Common myeloid progenitor, CD34-positive (primary cell): ENCODE data around the gene FBXW5.

Experiments used
- CTCF ChIA-PET: fragments of 350-600 bp; sonication (Branson Sonifier 250); formaldehyde crosslinking; loops from one replicate; lab custom pipeline; 2021; ENCODE audit warnings: antibody characterized with exemption; lab: Charles Lee
- POLR2A ChIA-PET: fragments of 350-600 bp; sonication (Branson Sonifier 250); formaldehyde crosslinking; loops from one replicate; lab custom pipeline; 2021; ENCODE audit warnings: antibody characterized with exemption; lab: Charles Lee
- DNase-seq, 3 donors: peaks; one replicate each; pipeline versions ENCODE4 v3.0.0 to v3.0.0-alpha.2; 2013
- H3K27ac ChIP-seq, 2 experiments: 1 replicate in 1 of 2; 2 replicates in 1 of 2; pipeline ENCODE4 v1.7.0; 2013; ENCODE audit warnings: inconsistent platforms in 2 of 2, low read length in 2 of 2, mild to moderate bottlenecking in 2 of 2, low read depth in 1 of 2, moderate library complexity in 1 of 2; ENCODE audit not compliant: severe bottlenecking in 2 of 2, insufficient read depth in 1 of 2, poor library complexity in 1 of 2
- H3K27me3 ChIP-seq, 5 experiments: replicated peaks in 2 of 5; 1 replicate in 3 of 5; 2 replicates in 2 of 5; pipeline versions ENCODE4 v1.6.1 to v1.7.0; 2013; ENCODE audit warnings: low read length in 4 of 5, mild to moderate bottlenecking in 2 of 5, moderate library complexity in 2 of 5, inconsistent platforms in 1 of 5; ENCODE audit not compliant: insufficient read depth in 5 of 5, control insufficient read depth in 4 of 5
- H3K36me3 ChIP-seq, 4 experiments: 1 replicate in 2 of 4; 2 replicates in 2 of 4; pipeline versions ENCODE4 v1.6.1 to v1.7.0; 2013; ENCODE audit warnings: low read length in 3 of 4, control low read depth in 1 of 4, mild to moderate bottlenecking in 1 of 4; ENCODE audit not compliant: control insufficient read depth in 4 of 4, insufficient read depth in 4 of 4
- H3K4me1 ChIP-seq, 4 experiments: 1 replicate in 3 of 4; 2 replicates in 1 of 4; pipeline versions ENCODE4 v1.6.1 to v1.7.1; 2013; ENCODE audit warnings: low read length in 3 of 4, mild to moderate bottlenecking in 3 of 4, control low read depth in 1 of 4, inconsistent platforms in 1 of 4, moderate library complexity in 1 of 4; ENCODE audit not compliant: control insufficient read depth in 4 of 4, insufficient read depth in 4 of 4; ENCODE audit errors: control extremely low read depth in 1 of 4
- H3K4me3 ChIP-seq, 7 experiments: 1 replicate in 4 of 7; 2 replicates in 3 of 7; pipeline versions ENCODE4 v1.5.1 to v1.7.0; 2013; ENCODE audit warnings: mild to moderate bottlenecking in 7 of 7, low read length in 6 of 7, moderate library complexity in 6 of 7, inconsistent platforms in 2 of 7, low read depth in 2 of 7, control low read depth in 1 of 7; ENCODE audit not compliant: insufficient read depth in 4 of 7, control insufficient read depth in 1 of 7; ENCODE audit errors: extremely low read depth in 1 of 7
- H3K9me3 ChIP-seq, 5 experiments: 1 replicate in 4 of 5; 2 replicates in 1 of 5; pipeline versions ENCODE4 v1.6.1 to v1.7.1; 2013; ENCODE audit warnings: low read length in 4 of 5, mild to moderate bottlenecking in 2 of 5, inconsistent platforms in 1 of 5, low read depth in 1 of 5, moderate library complexity in 1 of 5; ENCODE audit not compliant: control insufficient read depth in 4 of 5, insufficient read depth in 2 of 5; ENCODE audit errors: control extremely low read depth in 1 of 5
- WGBS: methylation state at CpG from one replicate; pipeline ENCODE4 v1.1.5; 2013; ENCODE audit not compliant: insufficient coverage; 5-methylcytosine and 5-hydroxymethylcytosine counted together

FBXW5 gene

GRCh38 chr9:136944212-136944518 is 373 bp downstream of the FBXW5 start:
- ChIA-PET POLR2A (interaction anchor here (0.6 to 0.8 kb wide), 2 partner anchors 78 to 85 kb away, joined by 3 to 4 read pairs; partner anchors contain the start of gene EDF1), CTCF (interaction anchor here (0.7 to 5.7 kb wide), 6 partner anchors 9 to 122 kb away, joined by 3 to 61 read pairs (median 3); no protein-coding TSS in a partner anchor)
- WGBS = 1% methylated on average over 45 of the region's 45 CpGs
- Histone ChIP-seq H3K4me3 (peak overlapping the region; percentile 64 to 91 (median 81)), H3K9me3 (no peaks in the 10 kb centered on the region), H3K27me3 (no peaks in the 10 kb centered on the region), H3K36me3 (peaks cover 3 to 40% (median 23%) of the 10 kb centered on the region in 4 experiments), H3K4me1 (peaks cover 0 to 27% (median 23%) of the 10 kb centered on the region in 4 experiments), H3K27ac (peak overlapping the region; percentile 54 to 81)
- DNase-seq = peak in 2 of 3 donors; percentile 50 to 64

- WGBS = 29% methylated on average over 56 of the region's 61 CpGs
- H3K27me3 ChIP-seq = no peaks in the 10 kb centered on the region
- ChIA-PET CTCF (interaction anchor here (0.7 to 5.7 kb wide), 6 partner anchors 8 to 121 kb away, joined by 3 to 61 read pairs (median 3); no protein-coding TSS in a partner anchor), POLR2A (interaction anchor here (0.6 to 1.1 kb wide), 3 partner anchors 77 to 92 kb away, joined by 3 to 4 read pairs (median 4); partner anchors contain the start of gene EDF1)
- H3K4me3 ChIP-seq = peak overlapping the region; percentile 64 to 91 (median 81)
- DNase-seq = peak; percentile 19 to 45 (median 35)
- no peaks in the 10 kb centered on the region for H3K9me3 ChIP-seq
- peak overlapping the region; percentile 54 to 81 for H3K27ac ChIP-seq
- H3K4me1 ChIP-seq = peaks cover 0 to 23% (median 20%) of the 10 kb centered on the region in 4 experiments
- peaks cover 4 to 42% (median 24%) of the 10 kb centered on the region in 4 experiments for H3K36me3 ChIP-seq
Observed at GRCh38 chr9:136943291-136944211, 987 bp downstream of the FBXW5 start.

GRCh38 chr9:136942881-136943230 is 1.7 kb downstream of the FBXW5 start:
- Histone ChIP-seq H3K4me1 (peaks cover 0 to 23% (median 17%) of the 10 kb centered on the region in 4 experiments), H3K4me3 (peak overlapping the region in 3 of 7 experiments; percentile 82 to 91 (median 86)), H3K27me3 (no peaks in the 10 kb centered on the region), H3K27ac (no peak overlapping the region), H3K9me3 (no peaks in the 10 kb centered on the region), H3K36me3 (peaks cover 4 to 45% (median 25%) of the 10 kb centered on the region in 4 experiments)
- 95% methylated on average over 14 of the region's 16 CpGs for WGBS
- POLR2A ChIA-PET = interaction anchor here (1.1 kb wide), 1 partner anchor 93 kb away, joined by 4 read pairs; no protein-coding TSS in a partner anchor
- CTCF ChIA-PET = no interaction called here
- DNase-seq = no peak

GRCh38 chr9:136942112-136942880 is 2.2 kb downstream of the FBXW5 start:
- Histone ChIP-seq H3K27ac (no peak overlapping the region), H3K4me3 (no peak overlapping the region), H3K9me3 (peaks cover 0 to 2% (median 0%) of the 10 kb centered on the region in 5 experiments), H3K27me3 (no peaks in the 10 kb centered on the region), H3K36me3 (peaks cover 4 to 50% (median 28%) of the 10 kb centered on the region in 4 experiments), H3K4me1 (peaks cover 0 to 23% (median 15%) of the 10 kb centered on the region in 4 experiments)
- POLR2A ChIA-PET = interaction anchor here (1.1 kb wide), 1 partner anchor 93 kb away, joined by 4 read pairs; no protein-coding TSS in a partner anchor
- CTCF ChIA-PET = no interaction called here
- DNase-seq = no peak
- WGBS = 98% methylated on average over 56 of the region's 60 CpGs

GRCh38 chr9:136941231-136942111 is 3.1 kb downstream of the FBXW5 start:
- ChIA-PET POLR2A (no interaction called here), CTCF (no interaction called here)
- peaks cover 4 to 52% (median 31%) of the 10 kb centered on the region in 4 experiments for H3K36me3 ChIP-seq
- DNase-seq = no peak
- no peak overlapping the region for H3K4me3 ChIP-seq
- WGBS = 98% methylated on average over 48 of the region's 55 CpGs
- H3K9me3 ChIP-seq = peaks cover 0 to 3% (median 0%) of the 10 kb centered on the region in 5 experiments
- no peaks in the 10 kb centered on the region for H3K27me3 ChIP-seq
- H3K27ac ChIP-seq = no peak overlapping the region
- peaks cover 0 to 23% (median 15%) of the 10 kb centered on the region in 4 experiments for H3K4me1 ChIP-seq

- ChIA-PET POLR2A (no interaction called here), CTCF (no interaction called here)
- Histone ChIP-seq H3K9me3 (peaks cover 0 to 3% (median 0%) of the 10 kb centered on the region in 5 experiments), H3K4me1 (peaks cover 0 to 23% (median 15%) of the 10 kb centered on the region in 4 experiments), H3K4me3 (no peak overlapping the region), H3K36me3 (peaks cover 4 to 52% (median 31%) of the 10 kb centered on the region in 4 experiments), H3K27ac (no peak overlapping the region), H3K27me3 (no peaks in the 10 kb centered on the region)
- DNase-seq = no peak
- WGBS = 97% methylated on average over 42 of the region's 42 CpGs
Observed at GRCh38 chr9:136940526-136941230, 3.9 kb downstream of the FBXW5 start.
